Measurements from ENCODE around the gene ATP8A2.

- TF ChIP-seq CTCF (IDR thresholded peaks at IDR 0.05), result no peak
- TF ChIP-seq POLR2A (IDR thresholded peaks at IDR 0.05), result no peak
Observed at GRCh38 chr13:25775275-25775674, 403.5 kb downstream of the ATP8A2 start.

All from right lobe of liver (tissue), 4 donors.